CD14-positive monocyte (primary cell): ENCODE data around the gene RNGTT. TPM values are rescaled to one million over a fixed set of nuclear protein-coding genes. Genes with fewer than 3 reads are reported as not detected.

Experiments used
- DNase-seq, 3 donors: peaks; one replicate each; pipeline ENCODE4 v3.0.0-alpha.2; 2011 to 2022
- H2AFZ ChIP-seq: 2 replicates; pipeline ENCODE4 v1.6.0; 2012; ENCODE audit warnings: mild to moderate bottlenecking, low read depth, low read length, inconsistent platforms; ENCODE audit not compliant: insufficient read depth, poor library complexity, severe bottlenecking
- H3K27ac ChIP-seq, 2 donors: 1 replicate in 1 of 2; 2 replicates in 1 of 2; pipeline ENCODE4 v1.5.1; 2012 to 2013; ENCODE audit warnings: low read length in 2 of 2, control low read depth in 1 of 2, inconsistent platforms in 1 of 2, low read depth in 1 of 2, mild to moderate bottlenecking in 1 of 2
- H3K27me3 ChIP-seq, 2 donors: one replicate each; pipeline versions ENCODE4 v1.6.0 to v1.6.1; 2011 to 2013; ENCODE audit warnings: low read length in 2 of 2; ENCODE audit not compliant: control insufficient read depth in 2 of 2, insufficient read depth in 2 of 2
- H3K36me3 ChIP-seq, 2 donors: replicated peaks in 1 of 2; 1 replicate in 1 of 2; 2 replicates in 1 of 2; pipeline versions ENCODE4 v1.5.1 to v1.6.1; 2012 to 2013; ENCODE audit warnings: low read length in 2 of 2, control low read depth in 1 of 2, inconsistent platforms in 1 of 2, mild to moderate bottlenecking in 1 of 2; ENCODE audit not compliant: insufficient read depth in 2 of 2, control insufficient read depth in 1 of 2
- H3K4me1 ChIP-seq, 2 donors: 1 replicate in 1 of 2; 2 replicates in 1 of 2; pipeline versions ENCODE4 v1.5.1 to v1.6.1; 2012 to 2013; ENCODE audit warnings: low read length in 2 of 2, control low read depth in 1 of 2, inconsistent platforms in 1 of 2, mild to moderate bottlenecking in 1 of 2, moderate library complexity in 1 of 2; ENCODE audit not compliant: insufficient read depth in 2 of 2, control insufficient read depth in 1 of 2
- H3K4me2 ChIP-seq: replicated peaks from 2 replicates; pipeline ENCODE3; 2012; ENCODE audit warnings: low read length, moderate library complexity, mild to moderate bottlenecking; ENCODE audit not compliant: poor library complexity, severe bottlenecking; ENCODE audit errors: extremely low read depth
- H3K4me3 ChIP-seq, 3 experiments: fragments of 200-600 bp in 1 of 3; sonication (generic) in 1 of 3; replicated peaks in 1 of 3; 1 replicate in 2 of 3; 2 replicates in 1 of 3; pipeline ENCODE4 v1.5.1; 2011 to 2013; ENCODE audit warnings: low read length in 3 of 3, mild to moderate bottlenecking in 3 of 3, control low read depth in 2 of 3, low read depth in 2 of 3, inconsistent platforms in 1 of 3, moderate library complexity in 1 of 3
- H3K79me2 ChIP-seq: 2 replicates; pipeline ENCODE4 v1.6.0; 2012; ENCODE audit warnings: mild to moderate bottlenecking, control low read depth, inconsistent platforms, low read length, moderate library complexity; ENCODE audit not compliant: insufficient read depth
- H3K9ac ChIP-seq: 2 replicates; pipeline ENCODE4 v1.6.0; 2017; ENCODE audit warnings: low read length, mild to moderate bottlenecking; ENCODE audit not compliant: insufficient read depth, poor library complexity, severe bottlenecking
- H3K9me3 ChIP-seq, 2 donors: replicated peaks in 1 of 2; 1 replicate in 1 of 2; 2 replicates in 1 of 2; pipeline versions ENCODE4 v1.5.1 to v1.6.1; 2012 to 2013; ENCODE audit warnings: low read length in 2 of 2, control low read depth in 1 of 2; ENCODE audit not compliant: control insufficient read depth in 1 of 2, insufficient read depth in 1 of 2
- H4K20me1 ChIP-seq: 2 replicates; pipeline ENCODE4 v1.6.0; 2012; ENCODE audit warnings: mild to moderate bottlenecking, low read length, control low read depth, moderate library complexity; ENCODE audit not compliant: insufficient read depth
- H3K27ac Mint-ChIP-seq, 7 donors: one replicate each; pipeline ENCODE4 v1.8.0; 2020; ENCODE audit warnings: mild to moderate bottlenecking in 7 of 7, mixed read lengths in 7 of 7, moderate library complexity in 6 of 7, inconsistent platforms in 2 of 7
- H3K27me3 Mint-ChIP-seq, 3 donors: one replicate each; pipeline ENCODE4 v1.8.0; 2021 to 2022; ENCODE audit warnings: low read depth in 3 of 3, mild to moderate bottlenecking in 3 of 3, mixed read lengths in 3 of 3, moderate library complexity in 3 of 3, inconsistent platforms in 1 of 3
- H3K36me3 Mint-ChIP-seq, 2 donors: one replicate each; pipeline ENCODE4 v1.8.0; 2020; ENCODE audit warnings: mixed read lengths in 2 of 2, inconsistent platforms in 1 of 2, mild to moderate bottlenecking in 1 of 2
- H3K4me1 Mint-ChIP-seq: one replicate; pipeline ENCODE4 v1.8.0; 2020; ENCODE audit warnings: mild to moderate bottlenecking, mixed read lengths
- H3K4me3 Mint-ChIP-seq, 2 donors: one replicate each; pipeline ENCODE4 v1.8.0; 2020; ENCODE audit warnings: mild to moderate bottlenecking in 2 of 2, mixed read lengths in 2 of 2, moderate library complexity in 1 of 2
- H3K9me3 Mint-ChIP-seq, 7 donors: one replicate each; pipeline ENCODE4 v1.8.0; 2020 to 2022; ENCODE audit warnings: mixed read lengths in 7 of 7, mild to moderate bottlenecking in 6 of 7, moderate library complexity in 6 of 7, inconsistent platforms in 2 of 7
- whole genome bisulfite sequencing: methylation state at CpG from one replicate; pipeline ENCODE4 v1.1.5; 2013; ENCODE audit warnings: missing lambda C conversion rate; ENCODE audit not compliant: insufficient coverage; 5-methylcytosine and 5-hydroxymethylcytosine counted together
- intact Hi-C, 2 donors: fragments of 100-400 bp; cut with micrococcal nuclease; formaldehyde crosslinking; loops; one replicate each; pipeline versions ENCODE4 v1.15.0 to v1.15.1; 2023
- polyA plus RNA-seq, 3 donors: library from polyadenylated mRNA; depleted of rRNA in 1 of 3; unstranded in 2 of 3; stranded (reverse) in 1 of 3; fragments of 300-500 nt in 2 of 3; fragments of >200 nt in 1 of 3; fragmentation: Illumina TruSeq in 2 of 3; gene quantifications; 1 replicate in 2 of 3; 2 replicates in 1 of 3; pipeline ENCODE4 v1.2.3, GENCODE V29; 2012 to 2021
- TF ChIP-seq, protein P1 (sequence below): fragments of 200-600 bp; IDR thresholded peaks from one replicate; pipeline ENCODE4 v1.8.0; 2022; ENCODE audit warnings: antibody characterized with exemption, mild to moderate bottlenecking

RNGTT gene
- polyA plus RNA-seq, 3 donors = 2.3 to 8.6 (median 5.8) TPM

DNA sequence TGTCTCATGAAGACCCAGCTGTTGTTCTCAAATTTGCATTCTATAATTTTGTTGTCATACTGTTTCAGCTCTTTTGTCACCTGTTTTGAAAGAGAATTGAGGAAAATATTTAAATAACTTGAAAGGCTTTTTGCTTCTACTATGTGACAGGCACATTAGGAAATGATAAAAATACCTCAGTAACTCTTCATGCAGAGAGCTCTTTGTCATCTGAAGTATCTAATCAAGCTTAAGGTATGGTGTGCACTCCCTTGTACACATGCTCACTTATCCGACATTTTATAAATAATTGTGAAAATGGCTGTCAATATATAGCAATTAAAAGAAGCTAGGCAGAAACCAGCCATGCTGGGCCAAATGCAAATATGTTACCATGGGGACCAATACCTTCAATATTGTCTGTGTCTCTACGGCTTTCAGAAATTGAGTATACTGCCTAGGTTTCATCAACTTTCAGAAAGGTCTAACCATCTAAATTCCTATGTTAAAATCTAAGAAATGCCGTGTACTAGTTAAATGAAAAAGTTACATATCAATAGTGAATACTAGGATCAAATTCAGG lies 349.0 kb downstream of the RNGTT start:
- Mint-ChIP-seq H3K27me3 (no peaks in the 10 kb centered on the region), H3K4me3 (no peak overlapping the region), H3K9me3 (peaks cover 0 to 2% (median 0%) of the 10 kb centered on the region in 7 donors), H3K4me1 (no peaks in the 10 kb centered on the region), H3K36me3 (peaks cover 24 to 27% of the 10 kb centered on the region in 2 donors), H3K27ac (no peak overlapping the region)
- no peak overlapping the region for H2AFZ ChIP-seq
- no peak overlapping the region for H3K9ac ChIP-seq
- WGBS = no CpG with 5 or more reads among the region's 3 CpGs
- intact Hi-C loops = no loop called here
- H3K27ac ChIP-seq = no peak overlapping the region
- H3K27me3 ChIP-seq = no peaks in the 10 kb centered on the region
- DNase-seq = no peak
- no peak overlapping the region for H3K4me2 ChIP-seq
- TF ChIP-seq, protein P1, sequence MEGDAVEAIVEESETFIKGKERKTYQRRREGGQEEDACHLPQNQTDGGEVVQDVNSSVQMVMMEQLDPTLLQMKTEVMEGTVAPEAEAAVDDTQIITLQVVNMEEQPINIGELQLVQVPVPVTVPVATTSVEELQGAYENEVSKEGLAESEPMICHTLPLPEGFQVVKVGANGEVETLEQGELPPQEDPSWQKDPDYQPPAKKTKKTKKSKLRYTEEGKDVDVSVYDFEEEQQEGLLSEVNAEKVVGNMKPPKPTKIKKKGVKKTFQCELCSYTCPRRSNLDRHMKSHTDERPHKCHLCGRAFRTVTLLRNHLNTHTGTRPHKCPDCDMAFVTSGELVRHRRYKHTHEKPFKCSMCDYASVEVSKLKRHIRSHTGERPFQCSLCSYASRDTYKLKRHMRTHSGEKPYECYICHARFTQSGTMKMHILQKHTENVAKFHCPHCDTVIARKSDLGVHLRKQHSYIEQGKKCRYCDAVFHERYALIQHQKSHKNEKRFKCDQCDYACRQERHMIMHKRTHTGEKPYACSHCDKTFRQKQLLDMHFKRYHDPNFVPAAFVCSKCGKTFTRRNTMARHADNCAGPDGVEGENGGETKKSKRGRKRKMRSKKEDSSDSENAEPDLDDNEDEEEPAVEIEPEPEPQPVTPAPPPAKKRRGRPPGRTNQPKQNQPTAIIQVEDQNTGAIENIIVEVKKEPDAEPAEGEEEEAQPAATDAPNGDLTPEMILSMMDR = no peak
- H4K20me1 ChIP-seq = no peaks in the 10 kb centered on the region
- H3K36me3 ChIP-seq = peaks cover 12 to 35% of the 10 kb centered on the region in 2 donors
- no peaks in the 10 kb centered on the region for H3K4me1 ChIP-seq
- no peaks in the 10 kb centered on the region for H3K79me2 ChIP-seq
- no peaks in the 10 kb centered on the region for H3K9me3 ChIP-seq
- H3K4me3 ChIP-seq = no peak overlapping the region

DNA sequence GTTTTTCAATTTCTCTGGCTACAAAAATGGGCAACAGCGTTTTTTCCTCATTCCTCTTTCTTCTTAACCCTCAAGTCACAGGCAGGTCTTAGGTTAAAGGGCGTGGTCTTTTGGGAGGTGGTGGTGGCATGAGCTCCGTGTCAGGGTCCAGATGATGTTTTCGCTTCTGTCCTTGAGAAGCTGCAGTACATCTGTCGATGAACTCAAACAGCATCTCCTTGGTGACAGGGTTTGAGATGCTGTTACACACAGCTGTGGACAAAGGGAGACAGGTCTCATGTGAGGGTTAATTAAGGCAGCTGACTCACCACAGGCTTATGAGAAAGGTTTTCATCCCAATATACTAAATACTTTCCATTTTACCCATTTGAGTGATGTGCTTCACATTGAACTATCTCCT lies 350.8 kb downstream of the RNGTT start:
- Histone ChIP-seq H3K4me3 (no peak overlapping the region), H3K27me3 (no peaks in the 10 kb centered on the region), H4K20me1 (no peaks in the 10 kb centered on the region), H3K9ac (no peak overlapping the region), H3K36me3 (peaks cover 12 to 35% of the 10 kb centered on the region in 2 donors), H3K4me2 (no peak overlapping the region), H3K27ac (no peak overlapping the region), H3K4me1 (no peaks in the 10 kb centered on the region), H3K79me2 (no peaks in the 10 kb centered on the region), H3K9me3 (no peaks in the 10 kb centered on the region), H2AFZ (no peak overlapping the region)
- no peak overlapping the region for H3K4me3 Mint-ChIP-seq
- intact Hi-C loops = no loop called here
- TF ChIP-seq, protein P1 = no peak
- H3K27me3 Mint-ChIP-seq = no peaks in the 10 kb centered on the region
- H3K4me1 Mint-ChIP-seq = no peaks in the 10 kb centered on the region
- H3K36me3 Mint-ChIP-seq = peaks cover 24% of the 10 kb centered on the region in 2 donors
- H3K9me3 Mint-ChIP-seq = peaks cover 0 to 5% (median 0%) of the 10 kb centered on the region in 7 donors
- no peak for DNase-seq
- WGBS = 93% methylated on average over 3 of the region's 5 CpGs
- H3K27ac Mint-ChIP-seq = no peak overlapping the region
